NCI-H82 treated with DMSO at 0.1 percent for 48 hours (cell line): ENCODE results near the gene SHISAL1.
A peak's percentile ranks its signal among the peaks of the same experiment; 100 is the strongest.
"Not testable (repeated sequence)": the region's sequence is repeated elsewhere in the genome, so short reads cannot be mapped to it uniquely, and the experiment has no call there.

Experiments
- DNase-seq: peaks from one replicate; lab custom pipeline; 2025; ENCODE audit not compliant: unreplicated experiment; lab: John Stamatoyannopoulos, UW

SHISAL1 gene

GRCh38 chr22:44328762-44329161 lies 16.0 kb upstream of the SHISAL1 start:
- no peak for DNase-seq

GRCh38 chr22:44328326-44328725 lies 15.6 kb upstream of the SHISAL1 start:
- no peak for DNase-seq

GRCh38 chr22:44326491-44326885 lies 13.7 kb upstream of the SHISAL1 start:
- DNase-seq, result no peak

GRCh38 chr22:44325718-44326490 lies 13.2 kb upstream of the SHISAL1 start:
- no peak for DNase-seq

GRCh38 chr22:44323140-44323790 lies 10.5 kb upstream of the SHISAL1 start:
- not testable (repeated sequence) for DNase-seq

- no peak for DNase-seq
Measured at GRCh38 chr22:44319685-44320084, 6.9 kb upstream of the SHISAL1 start.

- no peak for DNase-seq
Measured at GRCh38 chr22:44318751-44319150, 6.0 kb upstream of the SHISAL1 start.

- DNase-seq, result no peak
Measured at GRCh38 chr22:44317886-44318637, 5.3 kb upstream of the SHISAL1 start.

- no peak for DNase-seq
Measured at GRCh38 chr22:44317123-44317444, 4.3 kb upstream of the SHISAL1 start.

- DNase-seq, result no peak
Measured at GRCh38 chr22:44316393-44317122, 3.8 kb upstream of the SHISAL1 start.

- DNase-seq, result no peak
Measured at GRCh38 chr22:44314425-44315067, 1.8 kb upstream of the SHISAL1 start.

- DNase-seq, result no peak
Measured at GRCh38 chr22:44313385-44314006, 745 bp upstream of the SHISAL1 start.

- no peak for DNase-seq
Measured at GRCh38 chr22:44311855-44312170, 938 bp downstream of the SHISAL1 start.

GRCh38 chr22:44311104-44311854 lies 1.5 kb downstream of the SHISAL1 start:
- DNase-seq, result no peak

- DNase-seq, result no peak
Measured at GRCh38 chr22:44309647-44310046, 3.1 kb downstream of the SHISAL1 start.

- DNase-seq, result peak; percentile 80
Measured at GRCh38 chr22:44309137-44309536, 3.6 kb downstream of the SHISAL1 start.

- no peak for DNase-seq
Measured at GRCh38 chr22:44307509-44308169, 5.1 kb downstream of the SHISAL1 start.

- DNase-seq, result no peak
Measured at GRCh38 chr22:44305888-44306287, 6.9 kb downstream of the SHISAL1 start.

GRCh38 chr22:44305455-44305854 lies 7.3 kb downstream of the SHISAL1 start:
- no peak for DNase-seq
